HAP-1 (cell line): ENCODE data around the gene CARNS1.

Source experiments
- DNase-seq, 2 experiments: peaks; one replicate each; pipeline ENCODE4 v3.0.0-alpha.2; 2016 to 2020; ENCODE audit warnings: low spot score in 2 of 2
- H3K27me3 ChIP-seq: fragments of 250-450 bp; sonication (Bioruptor Pico); 2 replicates; pipeline ENCODE4 v1.5.1; 2020; ENCODE audit warnings: low read depth, mild to moderate bottlenecking, moderate library complexity
- H3K36me3 ChIP-seq: fragments of 250-450 bp; sonication (Bioruptor Pico); replicated peaks from 2 replicates; pipeline ENCODE4 v1.5.1; 2020; ENCODE audit warnings: mild to moderate bottlenecking
- H3K4me1 ChIP-seq: fragments of 250-450 bp; sonication (Bioruptor Pico); 2 replicates; pipeline ENCODE4 v1.5.1; 2020; ENCODE audit warnings: mild to moderate bottlenecking
- H3K4me3 ChIP-seq: fragments of 250-450 bp; sonication (Bioruptor Pico); 2 replicates; pipeline ENCODE4 v1.5.1; 2020; ENCODE audit warnings: mild to moderate bottlenecking, moderate library complexity
- H3K9me3 ChIP-seq: fragments of 250-450 bp; sonication (Bioruptor Pico); 2 replicates; pipeline ENCODE4 v1.5.1; 2020; ENCODE audit warnings: mild to moderate bottlenecking, moderate library complexity
- in situ Hi-C: fragments of 300-500 bp; cut with MboI; formaldehyde crosslinking; loops from 3 replicates; pipeline ENCODE4 v1.14.3; 2020; ENCODE audit warnings: low sequenced_read_pairs, inconsistent platforms, mixed read lengths

CARNS1 gene

GRCh38 chr11:67405688-67406339 lies 9.7 kb upstream of the CARNS1 start:
- Histone ChIP-seq H3K9me3 (no peaks in the 10 kb centered on the region), H3K4me1 (peaks cover 6% of the 10 kb centered on the region), H3K36me3 (no peaks in the 10 kb centered on the region; the same call in 1 of the 2 replicates), H3K4me3 (no peak overlapping the region), H3K27me3 (peaks cover 8% of the 10 kb centered on the region; the same call in 1 of the 2 replicates)
- DNase-seq = no peak
- in situ Hi-C loops = no loop called here

- peaks cover 5% of the 10 kb centered on the region for H3K4me1 ChIP-seq
- no peak overlapping the region for H3K4me3 ChIP-seq
- H3K9me3 ChIP-seq = no peaks in the 10 kb centered on the region
- no peak for DNase-seq
- in situ Hi-C loops = no loop called here
- H3K27me3 ChIP-seq = peaks cover 8% of the 10 kb centered on the region; the same call in 1 of the 2 replicates
- no peaks in the 10 kb centered on the region; the same call in 1 of the 2 replicates for H3K36me3 ChIP-seq
These were observed 9.0 kb upstream of the CARNS1 start for GRCh38 chr11:67406420-67406968.

- no peak for DNase-seq
- Histone ChIP-seq H3K4me3 (no peak overlapping the region), H3K27me3 (peaks cover 8% of the 10 kb centered on the region; the same call in 1 of the 2 replicates), H3K4me1 (peaks cover 3% of the 10 kb centered on the region), H3K36me3 (no peaks in the 10 kb centered on the region), H3K9me3 (no peaks in the 10 kb centered on the region)
- in situ Hi-C loops = no loop called here
These were observed 8.3 kb upstream of the CARNS1 start for GRCh38 chr11:67406969-67407687.

- no peak overlapping the region for H3K4me3 ChIP-seq
- no peaks in the 10 kb centered on the region; the same call in 1 of the 2 replicates for H3K4me1 ChIP-seq
- H3K9me3 ChIP-seq = no peaks in the 10 kb centered on the region
- peaks cover 8% of the 10 kb centered on the region; the same call in 1 of the 2 replicates for H3K27me3 ChIP-seq
- in situ Hi-C loops = no loop called here
- no peak for DNase-seq
- no peaks in the 10 kb centered on the region for H3K36me3 ChIP-seq
These were observed 7.8 kb upstream of the CARNS1 start for GRCh38 chr11:67407688-67408163.

GRCh38 chr11:67408437-67409200 lies 6.9 kb upstream of the CARNS1 start:
- no peaks in the 10 kb centered on the region for H3K36me3 ChIP-seq
- H3K4me3 ChIP-seq = no peak overlapping the region
- H3K9me3 ChIP-seq = no peaks in the 10 kb centered on the region
- no peak for DNase-seq
- no peaks in the 10 kb centered on the region; the same call in 1 of the 2 replicates for H3K4me1 ChIP-seq
- in situ Hi-C loops = no loop called here
- H3K27me3 ChIP-seq = peaks cover 8% of the 10 kb centered on the region; the same call in 1 of the 2 replicates

- in situ Hi-C loops = no loop called here
- no peak overlapping the region for H3K4me3 ChIP-seq
- no peaks in the 10 kb centered on the region for H3K36me3 ChIP-seq
- H3K9me3 ChIP-seq = no peaks in the 10 kb centered on the region
- H3K4me1 ChIP-seq = no peaks in the 10 kb centered on the region; the same call in 1 of the 2 replicates
- H3K27me3 ChIP-seq = peaks cover 8% of the 10 kb centered on the region; the same call in 1 of the 2 replicates
- DNase-seq = no peak
These were observed 6.2 kb upstream of the CARNS1 start for GRCh38 chr11:67409261-67409666.

GRCh38 chr11:67409781-67410368 lies 5.6 kb upstream of the CARNS1 start:
- Histone ChIP-seq H3K4me1 (no peaks in the 10 kb centered on the region; the same call in 1 of the 2 replicates), H3K4me3 (no peak overlapping the region), H3K9me3 (no peaks in the 10 kb centered on the region), H3K36me3 (no peaks in the 10 kb centered on the region), H3K27me3 (peaks cover 8% of the 10 kb centered on the region; the same call in 1 of the 2 replicates)
- in situ Hi-C loops = no loop called here
- DNase-seq = peak in 1 of 2 experiments; percentile 59

- no peaks in the 10 kb centered on the region; the same call in 1 of the 2 replicates for H3K4me1 ChIP-seq
- peaks cover 8% of the 10 kb centered on the region; the same call in 1 of the 2 replicates for H3K27me3 ChIP-seq
- H3K9me3 ChIP-seq = no peaks in the 10 kb centered on the region
- in situ Hi-C loops = no loop called here
- H3K36me3 ChIP-seq = no peaks in the 10 kb centered on the region
- no peak overlapping the region for H3K4me3 ChIP-seq
- no peak for DNase-seq
These were observed 5.1 kb upstream of the CARNS1 start for GRCh38 chr11:67410369-67410831.

GRCh38 chr11:67410984-67411784 lies 4.3 kb upstream of the CARNS1 start:
- in situ Hi-C loops = no loop called here
- no peak overlapping the region for H3K4me3 ChIP-seq
- DNase-seq = no peak
- no peaks in the 10 kb centered on the region for H3K36me3 ChIP-seq
- H3K4me1 ChIP-seq = no peaks in the 10 kb centered on the region; the same call in 1 of the 2 replicates
- H3K9me3 ChIP-seq = no peaks in the 10 kb centered on the region
- H3K27me3 ChIP-seq = peaks cover 8% of the 10 kb centered on the region; the same call in 1 of the 2 replicates

- no peak overlapping the region for H3K4me3 ChIP-seq
- H3K4me1 ChIP-seq = no peaks in the 10 kb centered on the region; the same call in 1 of the 2 replicates
- H3K36me3 ChIP-seq = no peaks in the 10 kb centered on the region
- in situ Hi-C loops = no loop called here
- H3K9me3 ChIP-seq = no peaks in the 10 kb centered on the region
- H3K27me3 ChIP-seq = peaks cover 8% of the 10 kb centered on the region; the same call in 1 of the 2 replicates
- DNase-seq = no peak
These were observed 3.7 kb upstream of the CARNS1 start for GRCh38 chr11:67411785-67412152.

- H3K27me3 ChIP-seq = peaks cover 8% of the 10 kb centered on the region; the same call in 1 of the 2 replicates
- no peaks in the 10 kb centered on the region; the same call in 1 of the 2 replicates for H3K4me1 ChIP-seq
- no peaks in the 10 kb centered on the region for H3K36me3 ChIP-seq
- no peaks in the 10 kb centered on the region for H3K9me3 ChIP-seq
- H3K4me3 ChIP-seq = no peak overlapping the region
- in situ Hi-C loops = no loop called here
- no peak for DNase-seq
These were observed 2.8 kb upstream of the CARNS1 start for GRCh38 chr11:67412495-67413179.
